K562 (cell line): ENCODE measurements around the gene DUS1L. TPM values are rescaled to one million over a fixed set of nuclear protein-coding genes. Genes with fewer than 3 reads are reported as not detected.
A peak's percentile ranks its signal among the peaks of the same experiment; 100 is the strongest.

Source experiments
- PHB ChIP-seq: fragments of 250-450 bp; sonication (Bioruptor Pico); IDR thresholded peaks from 2 replicates; pipeline ENCODE4 v1.5.0; 2021
- RUNX1 ChIP-seq: sonication (generic); IDR thresholded peaks from 2 replicates; pipeline ENCODE4 v1.6.1; 2016; ENCODE audit warnings: antibody characterized with exemption, low read depth
- ZC3H4 ChIP-seq: sonication (generic); formaldehyde crosslinking; IDR thresholded peaks from 2 replicates; pipeline ENCODE4 v1.9.0; 2021; ENCODE audit warnings: missing genetic modification reagents, borderline replicate concordance
- ZNF324 ChIP-seq: fragments of 250-450 bp; sonication (Bioruptor Pico); IDR thresholded peaks from 2 replicates; pipeline ENCODE4 v1.4.0; 2020; ENCODE audit warnings: mild to moderate bottlenecking
- polyA plus RNA-seq, 8 experiments: library from polyadenylated mRNA; depleted of rRNA in 4 of 8; stranded (reverse) in 5 of 8; unstranded in 3 of 8; fragments of >200 nt; fragmentation: Nextera tagmentation in 2 of 8; fragmentation: Illumina TruSeq in 1 of 8; extraction: Ambion mirVana in 2 of 8; extraction: Trizol in 1 of 8; gene quantifications; 2 replicates each; pipeline versions ENCODE4 v1.2.1 to v1.2.3, GENCODE V29; 2011 to 2014; ENCODE audit warnings: inconsistent platforms in 1 of 8, missing spikeins in 1 of 8
- total RNA-seq, 7 experiments: library from RNA; depleted of rRNA in 6 of 7; stranded (reverse); fragments of >200 nt in 6 of 7; fragmentation: Illumina TruSeq in 2 of 7; extraction: Trizol in 2 of 7; gene quantifications; 2 replicates each; pipeline versions ENCODE4 v1.2.1 to v1.2.3, GENCODE V29; 2011 to 2021; ENCODE audit warnings: low replicate concordance in 1 of 7
- TF ChIP-seq, protein P1 (sequence below): fragments of 250-450 bp; sonication (Bioruptor Pico); IDR thresholded peaks from 2 replicates; pipeline ENCODE4 v1.4.0; 2020; ENCODE audit warnings: mild to moderate bottlenecking, moderate library complexity
- TF ChIP-seq, protein P2 (sequence below), 2 experiments: fragments of 450-650 bp; IDR thresholded peaks; 2 replicates each; pipeline ENCODE4 v1.6.1; 2016
- TF ChIP-seq, protein P3 (sequence below): fragments of 450-650 bp; IDR thresholded peaks from 2 replicates; pipeline ENCODE4 v1.6.1; 2016; ENCODE audit warnings: antibody characterized with exemption
- TF ChIP-seq, protein P4 (sequence below): fragments of 450-650 bp; formaldehyde crosslinking; IDR thresholded peaks from 2 replicates; pipeline ENCODE4 v1.4.0; 2020; ENCODE audit warnings: mild to moderate bottlenecking, mixed read lengths
- TF ChIP-seq, protein P5 (sequence below), 2 experiments: fragments of 450-650 bp; IDR thresholded peaks; 2 replicates each; pipeline ENCODE4 v1.6.1; 2018; ENCODE audit warnings: mild to moderate bottlenecking in 2 of 2, low read depth in 1 of 2; ENCODE audit not compliant: partially characterized antibody in 2 of 2
- TF ChIP-seq, protein P6 (sequence below): sonication (generic); formaldehyde crosslinking; IDR thresholded peaks from 2 replicates; pipeline ENCODE4 v1.8.0; 2023; ENCODE audit warnings: mild to moderate bottlenecking, missing genetic modification reagents

Gene DUS1L
- total and polyA plus RNA-seq, 9 of the 15 experiments (the other 6 are each of a cell fraction or from before 2014, with no cell fraction given) = 7.8 to 210 (median 83.9) TPM

DNA sequence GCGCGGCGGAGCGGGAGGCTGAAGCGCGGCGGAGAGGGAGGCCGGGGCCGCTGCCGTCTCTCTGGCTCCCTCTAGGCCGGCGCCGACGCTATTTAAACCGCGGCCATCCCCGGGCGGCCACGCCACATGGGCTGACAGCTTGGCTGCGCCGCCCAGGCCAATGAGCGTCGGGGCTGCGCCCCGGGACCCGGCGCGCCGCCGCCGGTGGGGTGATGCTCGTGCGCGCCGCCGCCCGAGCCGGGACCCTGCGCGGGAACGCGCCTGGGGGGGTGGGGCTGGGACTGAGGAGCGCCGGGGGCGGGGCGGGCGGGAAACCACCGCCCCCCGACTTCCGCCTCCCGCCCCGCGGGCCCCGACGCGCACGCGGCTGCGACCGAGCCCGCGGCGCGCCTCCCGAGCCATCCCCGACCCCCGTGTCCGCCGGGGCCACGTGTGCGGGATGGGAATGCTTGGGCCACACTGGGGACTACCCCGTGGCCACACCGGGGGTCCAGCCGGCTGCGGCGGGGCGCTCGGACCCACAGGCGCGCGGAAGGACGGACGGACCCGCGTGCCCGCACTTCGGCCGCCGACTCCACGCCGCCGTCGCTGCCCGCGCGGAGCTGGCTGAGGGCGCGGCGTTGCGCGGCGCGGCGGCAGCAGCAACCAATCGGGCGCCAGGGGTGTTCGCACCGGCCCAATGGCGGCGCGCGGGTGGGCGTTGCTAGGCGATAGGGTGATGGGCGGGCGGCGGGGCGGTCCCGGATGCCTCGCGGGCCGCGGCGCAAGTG lies 32.8 kb upstream of the DUS1L start, which contains the start of gene FASN (continued):
- TF ChIP-seq, protein P1, sequence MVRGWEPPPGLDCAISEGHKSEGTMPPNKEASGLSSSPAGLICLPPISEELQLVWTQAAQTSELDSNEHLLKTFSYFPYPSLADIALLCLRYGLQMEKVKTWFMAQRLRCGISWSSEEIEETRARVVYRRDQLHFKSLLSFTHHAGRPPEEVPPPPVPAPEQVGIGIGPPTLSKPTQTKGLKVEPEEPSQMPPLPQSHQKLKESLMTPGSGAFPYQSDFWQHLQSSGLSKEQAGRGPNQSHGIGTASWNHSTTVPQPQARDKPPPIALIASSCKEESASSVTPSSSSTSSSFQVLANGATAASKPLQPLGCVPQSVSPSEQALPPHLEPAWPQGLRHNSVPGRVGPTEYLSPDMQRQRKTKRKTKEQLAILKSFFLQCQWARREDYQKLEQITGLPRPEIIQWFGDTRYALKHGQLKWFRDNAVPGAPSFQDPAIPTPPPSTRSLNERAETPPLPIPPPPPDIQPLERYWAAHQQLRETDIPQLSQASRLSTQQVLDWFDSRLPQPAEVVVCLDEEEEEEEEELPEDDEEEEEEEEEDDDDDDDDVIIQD = no peak
- TF ChIP-seq, protein P2, sequence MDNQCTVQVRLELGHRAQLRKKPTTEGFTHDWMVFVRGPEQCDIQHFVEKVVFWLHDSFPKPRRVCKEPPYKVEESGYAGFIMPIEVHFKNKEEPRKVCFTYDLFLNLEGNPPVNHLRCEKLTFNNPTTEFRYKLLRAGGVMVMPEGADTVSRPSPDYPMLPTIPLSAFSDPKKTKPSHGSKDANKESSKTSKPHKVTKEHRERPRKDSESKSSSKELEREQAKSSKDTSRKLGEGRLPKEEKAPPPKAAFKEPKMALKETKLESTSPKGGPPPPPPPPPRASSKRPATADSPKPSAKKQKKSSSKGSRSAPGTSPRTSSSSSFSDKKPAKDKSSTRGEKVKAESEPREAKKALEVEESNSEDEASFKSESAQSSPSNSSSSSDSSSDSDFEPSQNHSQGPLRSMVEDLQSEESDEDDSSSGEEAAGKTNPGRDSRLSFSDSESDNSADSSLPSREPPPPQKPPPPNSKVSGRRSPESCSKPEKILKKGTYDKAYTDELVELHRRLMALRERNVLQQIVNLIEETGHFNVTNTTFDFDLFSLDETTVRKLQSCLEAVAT (IDR thresholded peaks at IDR 0.05) = no peak
- no peak for TF ChIP-seq RUNX1
- TF ChIP-seq PHB (CRISPR knock-in tag) = no peak
- TF ChIP-seq ZC3H4 = peak; percentile 50
- TF ChIP-seq, protein P3, sequence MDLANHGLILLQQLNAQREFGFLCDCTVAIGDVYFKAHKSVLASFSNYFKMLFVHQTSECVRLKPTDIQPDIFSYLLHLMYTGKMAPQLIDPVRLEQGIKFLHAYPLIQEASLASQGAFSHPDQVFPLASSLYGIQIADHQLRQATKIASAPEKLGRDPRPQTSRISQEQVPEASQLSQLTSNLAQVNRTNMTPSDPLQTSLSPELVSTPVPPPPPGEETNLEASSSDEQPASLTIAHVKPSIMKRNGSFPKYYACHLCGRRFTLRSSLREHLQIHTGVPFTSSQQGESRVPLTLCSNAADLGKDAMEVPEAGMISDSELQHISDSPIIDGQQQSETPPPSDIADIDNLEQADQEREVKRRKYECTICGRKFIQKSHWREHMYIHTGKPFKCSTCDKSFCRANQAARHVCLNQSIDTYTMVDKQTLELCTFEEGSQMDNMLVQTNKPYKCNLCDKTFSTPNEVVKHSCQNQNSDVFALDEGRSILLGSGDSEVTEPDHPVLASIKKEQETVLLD = no peak
- TF ChIP-seq, protein P4, sequence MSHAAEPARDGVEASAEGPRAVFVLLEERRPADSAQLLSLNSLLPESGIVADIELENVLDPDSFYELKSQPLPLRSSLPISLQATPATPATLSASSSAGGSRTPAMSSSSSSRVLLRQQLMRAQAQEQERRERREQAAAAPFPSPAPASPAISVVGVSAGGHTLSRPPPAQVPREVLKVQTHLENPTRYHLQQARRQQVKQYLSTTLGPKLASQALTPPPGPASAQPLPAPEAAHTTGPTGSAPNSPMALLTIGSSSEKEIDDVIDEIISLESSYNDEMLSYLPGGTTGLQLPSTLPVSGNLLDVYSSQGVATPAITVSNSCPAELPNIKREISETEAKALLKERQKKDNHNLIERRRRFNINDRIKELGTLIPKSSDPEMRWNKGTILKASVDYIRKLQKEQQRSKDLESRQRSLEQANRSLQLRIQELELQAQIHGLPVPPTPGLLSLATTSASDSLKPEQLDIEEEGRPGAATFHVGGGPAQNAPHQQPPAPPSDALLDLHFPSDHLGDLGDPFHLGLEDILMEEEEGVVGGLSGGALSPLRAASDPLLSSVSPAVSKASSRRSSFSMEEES (CRISPR knock-in tag) = no peak
- TF ChIP-seq, protein P5, sequence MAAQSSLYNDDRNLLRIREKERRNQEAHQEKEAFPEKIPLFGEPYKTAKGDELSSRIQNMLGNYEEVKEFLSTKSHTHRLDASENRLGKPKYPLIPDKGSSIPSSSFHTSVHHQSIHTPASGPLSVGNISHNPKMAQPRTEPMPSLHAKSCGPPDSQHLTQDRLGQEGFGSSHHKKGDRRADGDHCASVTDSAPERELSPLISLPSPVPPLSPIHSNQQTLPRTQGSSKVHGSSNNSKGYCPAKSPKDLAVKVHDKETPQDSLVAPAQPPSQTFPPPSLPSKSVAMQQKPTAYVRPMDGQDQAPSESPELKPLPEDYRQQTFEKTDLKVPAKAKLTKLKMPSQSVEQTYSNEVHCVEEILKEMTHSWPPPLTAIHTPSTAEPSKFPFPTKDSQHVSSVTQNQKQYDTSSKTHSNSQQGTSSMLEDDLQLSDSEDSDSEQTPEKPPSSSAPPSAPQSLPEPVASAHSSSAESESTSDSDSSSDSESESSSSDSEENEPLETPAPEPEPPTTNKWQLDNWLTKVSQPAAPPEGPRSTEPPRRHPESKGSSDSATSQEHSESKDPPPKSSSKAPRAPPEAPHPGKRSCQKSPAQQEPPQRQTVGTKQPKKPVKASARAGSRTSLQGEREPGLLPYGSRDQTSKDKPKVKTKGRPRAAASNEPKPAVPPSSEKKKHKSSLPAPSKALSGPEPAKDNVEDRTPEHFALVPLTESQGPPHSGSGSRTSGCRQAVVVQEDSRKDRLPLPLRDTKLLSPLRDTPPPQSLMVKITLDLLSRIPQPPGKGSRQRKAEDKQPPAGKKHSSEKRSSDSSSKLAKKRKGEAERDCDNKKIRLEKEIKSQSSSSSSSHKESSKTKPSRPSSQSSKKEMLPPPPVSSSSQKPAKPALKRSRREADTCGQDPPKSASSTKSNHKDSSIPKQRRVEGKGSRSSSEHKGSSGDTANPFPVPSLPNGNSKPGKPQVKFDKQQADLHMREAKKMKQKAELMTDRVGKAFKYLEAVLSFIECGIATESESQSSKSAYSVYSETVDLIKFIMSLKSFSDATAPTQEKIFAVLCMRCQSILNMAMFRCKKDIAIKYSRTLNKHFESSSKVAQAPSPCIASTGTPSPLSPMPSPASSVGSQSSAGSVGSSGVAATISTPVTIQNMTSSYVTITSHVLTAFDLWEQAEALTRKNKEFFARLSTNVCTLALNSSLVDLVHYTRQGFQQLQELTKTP (IDR thresholded peaks at IDR 0.05; ENCODE audit: low read depth in 1 of 2, partially characterized antibody in 2 of 2) = no peak
- TF ChIP-seq, protein P6, sequence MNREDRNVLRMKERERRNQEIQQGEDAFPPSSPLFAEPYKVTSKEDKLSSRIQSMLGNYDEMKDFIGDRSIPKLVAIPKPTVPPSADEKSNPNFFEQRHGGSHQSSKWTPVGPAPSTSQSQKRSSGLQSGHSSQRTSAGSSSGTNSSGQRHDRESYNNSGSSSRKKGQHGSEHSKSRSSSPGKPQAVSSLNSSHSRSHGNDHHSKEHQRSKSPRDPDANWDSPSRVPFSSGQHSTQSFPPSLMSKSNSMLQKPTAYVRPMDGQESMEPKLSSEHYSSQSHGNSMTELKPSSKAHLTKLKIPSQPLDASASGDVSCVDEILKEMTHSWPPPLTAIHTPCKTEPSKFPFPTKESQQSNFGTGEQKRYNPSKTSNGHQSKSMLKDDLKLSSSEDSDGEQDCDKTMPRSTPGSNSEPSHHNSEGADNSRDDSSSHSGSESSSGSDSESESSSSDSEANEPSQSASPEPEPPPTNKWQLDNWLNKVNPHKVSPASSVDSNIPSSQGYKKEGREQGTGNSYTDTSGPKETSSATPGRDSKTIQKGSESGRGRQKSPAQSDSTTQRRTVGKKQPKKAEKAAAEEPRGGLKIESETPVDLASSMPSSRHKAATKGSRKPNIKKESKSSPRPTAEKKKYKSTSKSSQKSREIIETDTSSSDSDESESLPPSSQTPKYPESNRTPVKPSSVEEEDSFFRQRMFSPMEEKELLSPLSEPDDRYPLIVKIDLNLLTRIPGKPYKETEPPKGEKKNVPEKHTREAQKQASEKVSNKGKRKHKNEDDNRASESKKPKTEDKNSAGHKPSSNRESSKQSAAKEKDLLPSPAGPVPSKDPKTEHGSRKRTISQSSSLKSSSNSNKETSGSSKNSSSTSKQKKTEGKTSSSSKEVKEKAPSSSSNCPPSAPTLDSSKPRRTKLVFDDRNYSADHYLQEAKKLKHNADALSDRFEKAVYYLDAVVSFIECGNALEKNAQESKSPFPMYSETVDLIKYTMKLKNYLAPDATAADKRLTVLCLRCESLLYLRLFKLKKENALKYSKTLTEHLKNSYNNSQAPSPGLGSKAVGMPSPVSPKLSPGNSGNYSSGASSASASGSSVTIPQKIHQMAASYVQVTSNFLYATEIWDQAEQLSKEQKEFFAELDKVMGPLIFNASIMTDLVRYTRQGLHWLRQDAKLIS (CRISPR knock-in tag) = no peak; the same call in 1 of the 2 replicates
- TF ChIP-seq ZNF324 (CRISPR knock-in tag) = no peak
